Spleen (tissue), 7 donors: ENCODE measurements around the gene MYO5A.

Source experiments
- POLR2AphosphoS5 ChIP-seq, 3 donors: sonication (generic); formaldehyde crosslinking; IDR thresholded peaks; one replicate each; pipeline ENCODE4 v1.5.1; 2017; ENCODE audit warnings: antibody characterized with exemption in 3 of 3
- TF ChIP-seq, protein P1 (sequence below), 11 experiments: fragments of 200-600 bp in 7 of 11; fragments of 450-650 bp in 4 of 11; sonication (generic) in 4 of 11; IDR thresholded peaks in 8 of 11; conservative IDR thresholded peaks in 3 of 11; 1 replicate in 7 of 11; 2 replicates in 4 of 11; pipeline versions ENCODE4 v1.4.0 to v1.8.0; 2016 to 2021; ENCODE audit warnings: antibody characterized with exemption in 11 of 11, inconsistent platforms in 4 of 11, mild to moderate bottlenecking in 1 of 11
- donor health status: DM: no; HTN: no; CAD: no; lungs with moderate emphysema.
- donor health status: DM: no; HTN: no; CAD: no.
- donor health status: DM: no; HTN: no; CAD: no.

DNA sequence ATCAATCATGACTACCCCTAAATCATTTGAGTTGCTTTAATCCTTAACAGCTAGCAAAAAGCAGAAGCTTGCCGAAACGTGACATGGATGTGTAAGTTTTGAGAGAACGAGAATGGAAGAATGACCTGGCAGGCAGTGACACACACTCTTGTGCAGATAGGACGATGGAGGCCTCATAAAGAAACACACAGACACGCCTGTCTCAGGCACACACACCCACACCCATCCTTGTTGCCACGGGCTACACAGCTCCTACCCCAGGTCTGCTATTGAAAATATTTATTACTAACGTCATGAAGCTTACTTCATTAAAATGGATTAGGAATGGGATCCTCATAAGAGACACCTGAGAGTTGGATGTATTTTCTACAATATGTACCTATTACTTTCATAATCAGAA lies 241.6 kb downstream of the MYO5A start:
- TF ChIP-seq, protein P1, sequence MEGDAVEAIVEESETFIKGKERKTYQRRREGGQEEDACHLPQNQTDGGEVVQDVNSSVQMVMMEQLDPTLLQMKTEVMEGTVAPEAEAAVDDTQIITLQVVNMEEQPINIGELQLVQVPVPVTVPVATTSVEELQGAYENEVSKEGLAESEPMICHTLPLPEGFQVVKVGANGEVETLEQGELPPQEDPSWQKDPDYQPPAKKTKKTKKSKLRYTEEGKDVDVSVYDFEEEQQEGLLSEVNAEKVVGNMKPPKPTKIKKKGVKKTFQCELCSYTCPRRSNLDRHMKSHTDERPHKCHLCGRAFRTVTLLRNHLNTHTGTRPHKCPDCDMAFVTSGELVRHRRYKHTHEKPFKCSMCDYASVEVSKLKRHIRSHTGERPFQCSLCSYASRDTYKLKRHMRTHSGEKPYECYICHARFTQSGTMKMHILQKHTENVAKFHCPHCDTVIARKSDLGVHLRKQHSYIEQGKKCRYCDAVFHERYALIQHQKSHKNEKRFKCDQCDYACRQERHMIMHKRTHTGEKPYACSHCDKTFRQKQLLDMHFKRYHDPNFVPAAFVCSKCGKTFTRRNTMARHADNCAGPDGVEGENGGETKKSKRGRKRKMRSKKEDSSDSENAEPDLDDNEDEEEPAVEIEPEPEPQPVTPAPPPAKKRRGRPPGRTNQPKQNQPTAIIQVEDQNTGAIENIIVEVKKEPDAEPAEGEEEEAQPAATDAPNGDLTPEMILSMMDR (IDR thresholded peaks at IDR 0.05 in 8 of 11, conservative IDR thresholded peaks at IDR 0.05 in 3 of 11): no peak
- TF ChIP-seq POLR2AphosphoS5 (IDR thresholded peaks at IDR 0.05): no peak
